Measurements from ENCODE around the gene GNAQ.
A peak's percentile ranks its signal among the peaks of the same experiment; 100 is the strongest.

Gene GNAQ

GRCh38 chr9:78031893-78032729 lies 500 bp upstream of the GNAQ start:
- peak; percentile 98 for DNase-seq (ENCODE audit: low read depth)

GRCh38 chr9:78030553-78031443 lies 813 bp downstream of the GNAQ start:
- peak; percentile 61 for DNase-seq (ENCODE audit: low read depth)

- no peak for DNase-seq (ENCODE audit: low read depth)
Measured at GRCh38 chr9:78030296-78030552, 1.4 kb downstream of the GNAQ start.

- DNase-seq (ENCODE audit: low read depth): peak; percentile 32
Measured at GRCh38 chr9:78029551-78030295, 1.9 kb downstream of the GNAQ start.

- DNase-seq (ENCODE audit: low read depth): no peak
Measured at GRCh38 chr9:78028926-78029325, 2.7 kb downstream of the GNAQ start.

GRCh38 chr9:78026947-78027346 lies 4.7 kb downstream of the GNAQ start:
- peak; percentile 23 for DNase-seq (ENCODE audit: low read depth)

GRCh38 chr9:78026416-78026815 lies 5.2 kb downstream of the GNAQ start:
- DNase-seq (ENCODE audit: low read depth): no peak

GRCh38 chr9:78025186-78025585 lies 6.4 kb downstream of the GNAQ start:
- no peak for DNase-seq (ENCODE audit: low read depth)

GRCh38 chr9:78023003-78023741 lies 8.4 kb downstream of the GNAQ start:
- peak; percentile 90 for DNase-seq (ENCODE audit: low read depth)

GRCh38 chr9:78021697-78022096 lies 9.9 kb downstream of the GNAQ start:
- DNase-seq (ENCODE audit: low read depth): peak; percentile 48

- no peak for DNase-seq (ENCODE audit: low read depth)
Measured at GRCh38 chr9:78017190-78017693, 14.4 kb downstream of the GNAQ start.

- DNase-seq (ENCODE audit: low read depth): no peak
Measured at GRCh38 chr9:78015241-78015640, 16.4 kb downstream of the GNAQ start.

- DNase-seq (ENCODE audit: low read depth): no peak
Measured at GRCh38 chr9:78014776-78015175, 16.8 kb downstream of the GNAQ start.

GRCh38 chr9:78013934-78014333 lies 17.7 kb downstream of the GNAQ start:
- DNase-seq (ENCODE audit: low read depth): no peak

- no peak for DNase-seq (ENCODE audit: low read depth)
Measured at GRCh38 chr9:78011049-78011448, 20.6 kb downstream of the GNAQ start.

GRCh38 chr9:78010445-78010844 lies 21.2 kb downstream of the GNAQ start:
- DNase-seq (ENCODE audit: low read depth): no peak

- no peak for DNase-seq (ENCODE audit: low read depth)
Measured at GRCh38 chr9:78009186-78009585, 22.4 kb downstream of the GNAQ start.

GRCh38 chr9:78006734-78007133 lies 24.9 kb downstream of the GNAQ start:
- DNase-seq (ENCODE audit: low read depth): peak; percentile 55

GRCh38 chr9:78005231-78006002 lies 26.2 kb downstream of the GNAQ start:
- no peak for DNase-seq (ENCODE audit: low read depth)

- DNase-seq (ENCODE audit: low read depth): no peak
Measured at GRCh38 chr9:78004478-78005229, 27.0 kb downstream of the GNAQ start.
